ENCODE results near the gene TFAP2D.

Gene TFAP2D

DNA sequence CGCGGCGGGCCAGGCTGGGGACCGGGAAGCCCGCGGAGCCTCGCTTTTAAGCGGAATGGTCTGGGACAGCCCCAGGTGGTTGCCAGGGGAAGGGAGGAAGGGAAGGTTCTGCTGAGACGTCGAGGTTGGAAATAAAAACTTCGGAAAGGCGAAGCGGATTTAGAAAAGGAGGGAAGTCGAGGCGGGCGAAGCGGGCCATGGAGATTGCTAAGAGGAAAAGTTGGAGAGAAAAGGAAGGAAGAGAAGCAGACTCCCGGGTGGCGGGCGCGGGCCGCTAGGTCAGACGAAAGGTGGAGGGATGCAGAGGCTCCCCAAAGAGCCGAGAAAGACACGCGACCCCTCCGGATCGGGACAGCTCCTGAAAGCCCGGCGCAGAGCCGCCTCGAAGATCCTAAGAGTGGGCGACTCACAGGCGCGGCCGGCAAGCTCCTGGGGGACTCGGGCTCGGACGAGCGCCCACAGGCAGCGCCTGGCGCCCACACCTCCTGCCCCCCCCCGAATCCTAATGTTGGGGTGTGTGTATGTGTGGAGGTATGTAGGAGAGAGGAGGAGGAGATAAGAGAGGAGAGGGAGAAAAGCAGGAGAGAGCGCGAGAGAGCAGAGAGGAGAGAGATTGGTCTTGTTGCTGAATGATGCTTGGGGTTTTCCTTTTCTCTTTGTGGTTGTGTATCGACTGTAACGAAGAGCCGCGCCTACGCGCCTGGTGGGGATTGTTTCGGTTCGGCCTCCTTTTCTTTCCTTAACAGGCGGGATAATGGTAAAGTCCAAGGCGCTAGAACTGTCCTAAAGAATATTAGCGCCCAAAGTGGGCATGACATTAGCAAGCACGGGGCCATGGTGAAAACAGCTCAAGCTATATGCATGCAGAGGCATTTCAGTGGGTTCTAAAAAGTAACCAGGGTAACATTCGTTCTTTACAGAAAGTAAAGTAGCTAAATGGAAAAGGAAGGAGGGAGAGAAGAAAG lies 106.9 kb downstream of the TFAP2D start:
- DNase-seq: no peak

DNA sequence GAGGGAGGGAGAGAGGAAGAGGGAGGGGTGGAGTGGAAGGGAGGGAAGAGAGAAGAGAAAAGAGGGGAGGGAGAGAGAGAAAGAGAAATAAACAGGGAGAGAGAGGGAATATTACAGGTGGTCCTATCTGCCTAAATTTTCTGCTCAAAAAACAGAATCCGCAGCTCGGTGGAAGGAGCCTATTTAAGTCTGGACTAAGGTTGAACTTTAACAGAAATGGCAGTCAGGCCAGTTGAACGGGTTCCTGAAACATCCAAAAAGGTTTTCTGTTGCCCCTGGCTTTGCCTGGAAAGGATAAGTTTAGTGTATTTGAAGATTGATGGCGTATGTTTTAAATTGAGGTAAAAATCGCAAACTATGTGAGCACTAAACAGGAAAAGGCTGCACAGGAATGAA lies 107.5 kb downstream of the TFAP2D start:
- DNase-seq: no peak

DNA sequence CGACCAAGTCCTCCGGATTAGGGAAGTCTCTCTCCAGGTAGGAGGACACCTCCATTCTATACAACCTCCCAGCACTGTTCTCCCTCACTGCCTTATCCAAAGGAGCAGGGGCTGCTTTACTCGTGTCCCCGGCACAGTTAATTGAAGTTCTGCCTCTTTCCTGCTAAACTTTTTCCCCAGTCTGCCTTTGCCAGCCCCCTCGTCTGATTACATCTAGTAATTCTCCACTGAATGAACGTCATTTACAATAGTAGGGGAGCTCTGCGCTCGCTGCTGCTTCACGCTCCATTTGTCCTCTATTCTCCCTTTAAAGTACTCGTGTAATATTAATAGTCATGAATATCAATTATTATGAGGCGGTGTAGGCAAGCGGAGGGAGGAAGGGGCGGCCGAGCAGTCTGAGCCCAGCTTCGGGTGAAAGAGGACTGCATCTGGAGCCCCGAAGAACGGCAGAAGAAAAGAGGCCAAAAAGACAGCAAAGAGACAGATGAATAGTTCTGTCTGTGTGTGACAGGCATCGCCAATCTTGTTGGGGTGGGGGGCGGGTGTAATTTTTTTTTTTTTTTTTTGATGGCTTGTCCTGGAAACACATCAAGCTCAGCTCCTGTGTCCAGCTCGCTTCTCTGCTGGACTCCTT lies 108.2 kb downstream of the TFAP2D start:
- DNase-seq: no peak

DNA sequence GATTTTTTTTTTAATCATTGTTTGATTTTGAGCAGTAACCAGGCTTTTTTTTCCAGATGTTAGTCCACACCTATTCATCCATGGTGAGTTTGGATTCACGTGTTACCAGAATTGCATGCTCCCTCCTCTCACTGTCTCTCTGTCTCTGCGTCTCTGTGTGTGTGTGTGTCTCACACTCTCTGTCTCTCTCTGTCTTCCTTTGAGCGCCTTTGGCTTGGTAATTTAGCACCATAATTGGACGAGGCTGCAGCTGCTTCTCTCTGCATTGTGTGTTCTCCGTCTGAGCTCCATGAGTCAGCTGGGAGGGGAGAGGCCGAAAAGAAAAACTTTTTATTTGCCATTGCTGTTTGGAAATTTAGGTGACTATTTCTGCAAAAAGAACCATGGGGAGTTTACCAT lies 108.8 kb downstream of the TFAP2D start:
- DNase-seq: no peak

Measured in GOT3 (cell line).